ENCODE results near the gene SBF2.

Gene SBF2

DNA sequence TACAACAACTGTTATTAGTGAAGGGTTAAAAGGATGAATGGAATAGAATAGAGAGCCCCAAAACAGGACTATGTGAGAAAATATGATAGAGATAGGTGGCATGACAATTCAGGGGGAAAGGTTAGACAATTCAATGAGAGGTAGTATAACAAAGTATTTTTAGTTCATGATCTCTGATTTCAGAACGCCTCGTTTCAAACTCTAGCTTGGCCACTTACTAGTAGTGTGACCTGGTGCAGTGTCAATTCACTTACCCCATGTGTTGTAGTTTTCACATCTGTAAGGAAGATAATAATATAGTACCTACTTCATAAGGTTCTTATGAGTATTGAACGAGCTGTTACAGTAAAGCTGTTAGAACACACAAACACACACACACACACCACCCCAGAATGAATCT lies 322.1 kb downstream of the SBF2 start:
- Histone ChIP-seq H3K9me3 (ENCODE audit: control insufficient read depth, insufficient read depth, low read depth, low read length) (no peaks in the 10 kb centered on the region), H3K36me3 (ENCODE audit: control insufficient read depth, insufficient read depth, low read length) (no peaks in the 10 kb centered on the region), H3K9ac (ENCODE audit: low read length) (no peak overlapping the region), H3K27ac (ENCODE audit: low read depth, low read length) (no peak overlapping the region), H3K4me1 (ENCODE audit: control insufficient read depth, insufficient read depth, low read length) (peaks cover 15% of the 10 kb centered on the region), H3K27me3 (ENCODE audit: control insufficient read depth, insufficient read depth, low read length) (no peaks in the 10 kb centered on the region), H3K4me3 (ENCODE audit: low read depth, low read length) (no peak overlapping the region)

DNA sequence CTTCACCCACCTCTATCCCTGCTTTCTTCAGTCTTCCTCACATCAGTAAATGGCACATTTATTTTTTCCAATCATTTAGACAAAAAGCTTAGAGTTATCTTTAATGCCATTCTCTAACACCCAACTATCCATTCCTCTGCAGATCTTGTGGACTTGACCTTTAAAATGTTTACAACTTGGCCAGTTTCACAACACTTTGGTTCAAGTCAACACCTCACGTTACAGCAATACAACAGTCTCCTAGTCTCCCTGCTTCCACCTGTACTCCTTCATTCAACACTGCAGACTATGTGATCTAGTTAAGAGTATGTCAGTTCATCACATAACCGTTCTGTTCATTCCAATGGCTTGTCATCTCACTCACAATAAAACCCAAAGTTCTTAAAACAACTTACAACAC lies 325.0 kb downstream of the SBF2 start:
- no peaks in the 10 kb centered on the region for H3K27me3 ChIP-seq (ENCODE audit: control insufficient read depth, insufficient read depth, low read length)
- no peaks in the 10 kb centered on the region for H3K9me3 ChIP-seq (ENCODE audit: control insufficient read depth, insufficient read depth, low read depth, low read length)
- peaks cover 11% of the 10 kb centered on the region for H3K4me1 ChIP-seq (ENCODE audit: control insufficient read depth, insufficient read depth, low read length)
- H3K9ac ChIP-seq (ENCODE audit: low read length) = no peak overlapping the region
- H3K36me3 ChIP-seq (ENCODE audit: control insufficient read depth, insufficient read depth, low read length) = no peaks in the 10 kb centered on the region
- H3K4me3 ChIP-seq (ENCODE audit: low read depth, low read length) = no peak overlapping the region
- no peak overlapping the region for H3K27ac ChIP-seq (ENCODE audit: low read depth, low read length)

DNA sequence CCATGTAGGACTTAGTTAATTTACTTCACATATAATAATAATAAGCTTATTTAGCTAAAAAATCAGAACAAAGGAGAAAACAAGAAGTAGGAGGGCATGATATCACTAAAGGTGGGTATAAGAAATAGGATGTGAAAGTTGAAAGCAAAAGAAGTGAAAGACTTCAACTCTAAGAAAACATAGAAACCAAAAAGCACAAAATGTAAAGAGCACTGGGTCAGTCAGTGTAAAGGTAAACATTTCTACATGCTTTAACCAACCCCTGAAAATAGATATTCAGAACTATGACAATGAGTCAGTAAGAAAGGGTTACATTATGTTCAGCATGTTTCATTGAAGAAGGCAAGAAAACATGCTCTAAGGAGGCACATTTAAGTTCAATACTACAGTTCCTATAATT lies 331.3 kb downstream of the SBF2 start:
- H3K4me3 ChIP-seq (ENCODE audit: low read depth, low read length) = no peak overlapping the region
- no peaks in the 10 kb centered on the region for H3K4me1 ChIP-seq (ENCODE audit: control insufficient read depth, insufficient read depth, low read length)
- peaks cover 10% of the 10 kb centered on the region; the same call in 1 of the 2 replicates for H3K36me3 ChIP-seq (ENCODE audit: control insufficient read depth, insufficient read depth, low read length)
- H3K27ac ChIP-seq (ENCODE audit: low read depth, low read length) = no peak overlapping the region
- no peaks in the 10 kb centered on the region for H3K27me3 ChIP-seq (ENCODE audit: control insufficient read depth, insufficient read depth, low read length)
- no peak overlapping the region for H3K9ac ChIP-seq (ENCODE audit: low read length)
- no peaks in the 10 kb centered on the region for H3K9me3 ChIP-seq (ENCODE audit: control insufficient read depth, insufficient read depth, low read depth, low read length)

- Histone ChIP-seq H3K27me3 (ENCODE audit: control insufficient read depth, insufficient read depth, low read length) (no peaks in the 10 kb centered on the region), H3K9me3 (ENCODE audit: control insufficient read depth, insufficient read depth, low read depth, low read length) (no peaks in the 10 kb centered on the region), H3K27ac (ENCODE audit: low read depth, low read length) (no peak overlapping the region), H3K36me3 (ENCODE audit: control insufficient read depth, insufficient read depth, low read length) (peaks cover 7% of the 10 kb centered on the region; the same call in 1 of the 2 replicates), H3K4me3 (ENCODE audit: low read depth, low read length) (no peak overlapping the region), H3K4me1 (ENCODE audit: control insufficient read depth, insufficient read depth, low read length) (peaks cover 4% of the 10 kb centered on the region; the same call in 1 of the 2 replicates), H3K9ac (ENCODE audit: low read length) (no peak overlapping the region)
Measured at GRCh38 chr11:9957072-9957471, 336.9 kb downstream of the SBF2 start.

DNA sequence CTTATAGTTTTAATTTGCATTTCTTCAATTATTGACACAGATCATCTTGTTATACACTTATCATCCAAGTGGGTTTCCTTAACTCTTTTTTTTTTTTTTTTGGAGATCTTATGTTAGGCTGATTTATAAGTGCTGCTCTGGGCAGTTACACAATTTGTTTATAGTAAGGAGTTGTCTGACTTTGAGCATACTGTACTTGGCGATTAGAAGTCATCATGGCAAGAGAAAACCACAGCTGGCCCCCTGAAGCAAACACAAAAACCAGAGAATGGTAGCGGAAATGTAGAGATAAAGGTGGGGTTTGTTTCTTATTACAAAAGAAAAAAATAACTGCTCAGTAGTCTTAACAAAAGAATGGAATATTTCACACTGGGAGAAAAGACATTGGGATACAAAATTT lies 337.5 kb downstream of the SBF2 start:
- no peaks in the 10 kb centered on the region for H3K27me3 ChIP-seq (ENCODE audit: control insufficient read depth, insufficient read depth, low read length)
- H3K4me1 ChIP-seq (ENCODE audit: control insufficient read depth, insufficient read depth, low read length) = peaks cover 4% of the 10 kb centered on the region; the same call in 1 of the 2 replicates
- H3K9ac ChIP-seq (ENCODE audit: low read length) = no peak overlapping the region
- H3K9me3 ChIP-seq (ENCODE audit: control insufficient read depth, insufficient read depth, low read depth, low read length) = no peaks in the 10 kb centered on the region
- H3K4me3 ChIP-seq (ENCODE audit: low read depth, low read length) = no peak overlapping the region
- peaks cover 5% of the 10 kb centered on the region; the same call in 1 of the 2 replicates for H3K36me3 ChIP-seq (ENCODE audit: control insufficient read depth, insufficient read depth, low read length)
- no peak overlapping the region for H3K27ac ChIP-seq (ENCODE audit: low read depth, low read length)

GRCh38 chr11:9955391-9955790 lies 338.6 kb downstream of the SBF2 start:
- H3K4me1 ChIP-seq (ENCODE audit: control insufficient read depth, insufficient read depth, low read length) = peaks cover 4% of the 10 kb centered on the region; the same call in 1 of the 2 replicates
- H3K9ac ChIP-seq (ENCODE audit: low read length) = no peak overlapping the region

DNA sequence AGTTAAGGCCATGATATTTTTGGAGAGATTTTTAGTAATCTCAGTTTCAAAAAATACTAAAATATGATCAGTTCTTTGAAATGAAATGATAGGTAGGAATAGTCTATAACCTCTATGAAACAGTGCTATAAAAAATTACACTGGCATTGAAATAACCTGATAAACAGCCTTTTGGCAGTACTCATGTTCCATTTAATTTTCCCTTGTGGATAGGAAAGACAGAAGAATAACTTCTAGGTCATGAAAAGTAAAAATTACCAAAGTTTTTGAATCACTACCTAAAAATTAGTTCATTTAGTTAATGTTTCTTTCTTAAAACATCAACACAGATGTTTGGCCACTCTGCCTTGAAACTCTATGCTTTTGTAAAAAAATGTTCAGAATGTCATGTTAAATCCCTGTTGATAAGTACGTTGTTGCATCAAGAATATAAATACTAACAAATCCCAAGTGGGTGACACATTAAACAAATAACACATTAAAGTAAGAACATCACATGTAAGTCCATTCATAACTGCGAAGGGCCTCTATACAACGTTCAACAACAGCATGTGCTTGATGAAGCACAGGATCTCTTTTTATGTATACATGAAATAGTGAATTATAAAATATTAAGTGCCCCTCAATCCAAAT lies 339.9 kb downstream of the SBF2 start:
- Histone ChIP-seq H3K9ac (ENCODE audit: low read length) (no peak overlapping the region), H3K4me1 (ENCODE audit: control insufficient read depth, insufficient read depth, low read length) (peaks cover 4% of the 10 kb centered on the region; the same call in 1 of the 2 replicates), H3K36me3 (ENCODE audit: control insufficient read depth, insufficient read depth, low read length) (peaks cover 5% of the 10 kb centered on the region; the same call in 1 of the 2 replicates), H3K27me3 (ENCODE audit: control insufficient read depth, insufficient read depth, low read length) (no peaks in the 10 kb centered on the region), H3K9me3 (ENCODE audit: control insufficient read depth, insufficient read depth, low read depth, low read length) (no peaks in the 10 kb centered on the region), H3K4me3 (ENCODE audit: low read depth, low read length) (no peak overlapping the region), H3K27ac (ENCODE audit: low read depth, low read length) (no peak overlapping the region)

More at GRCh38 chr11:9955391-9955790, 338.6 kb downstream of the SBF2 start:
- Histone ChIP-seq H3K4me3 (ENCODE audit: low read depth, low read length) (no peak overlapping the region), H3K9me3 (ENCODE audit: control insufficient read depth, insufficient read depth, low read depth, low read length) (no peaks in the 10 kb centered on the region), H3K36me3 (ENCODE audit: control insufficient read depth, insufficient read depth, low read length) (peaks cover 5% of the 10 kb centered on the region; the same call in 1 of the 2 replicates), H3K27ac (ENCODE audit: low read depth, low read length) (no peak overlapping the region), H3K27me3 (ENCODE audit: control insufficient read depth, insufficient read depth, low read length) (no peaks in the 10 kb centered on the region)

DNA sequence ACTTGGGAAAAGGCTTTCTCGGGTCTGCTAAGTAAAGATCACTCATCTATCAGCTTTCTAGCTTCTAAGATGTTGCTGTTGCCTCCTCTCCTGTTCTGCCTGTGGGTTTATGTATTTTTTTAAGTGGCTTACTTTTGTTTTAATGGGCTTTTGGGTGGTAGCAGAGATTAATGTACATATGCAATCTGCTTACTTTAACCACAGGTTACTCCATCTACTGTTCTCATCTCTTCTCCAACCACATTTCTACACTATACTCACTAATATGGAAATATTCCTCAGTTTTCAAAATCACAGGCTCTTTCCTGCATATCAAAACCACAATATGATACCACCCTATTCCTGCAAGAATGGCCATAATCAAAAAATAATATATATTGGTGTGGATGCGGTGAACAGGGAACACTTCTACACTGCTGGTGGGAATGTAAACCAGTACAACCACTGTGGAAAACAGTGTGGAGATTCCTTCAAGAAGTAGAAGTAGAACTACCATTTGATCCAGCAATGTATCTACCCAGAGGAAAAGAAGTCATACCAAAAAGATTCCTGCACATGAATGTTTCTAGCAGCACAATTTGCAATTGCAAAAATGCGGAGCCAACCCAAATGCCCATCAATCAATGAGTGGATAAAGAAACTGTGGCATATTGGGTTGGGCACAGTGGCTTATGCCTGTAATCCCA lies 341.4 kb downstream of the SBF2 start:
- no peak overlapping the region for H3K27ac ChIP-seq (ENCODE audit: low read depth, low read length)
- no peaks in the 10 kb centered on the region for H3K9me3 ChIP-seq (ENCODE audit: control insufficient read depth, insufficient read depth, low read depth, low read length)
- H3K27me3 ChIP-seq (ENCODE audit: control insufficient read depth, insufficient read depth, low read length) = no peaks in the 10 kb centered on the region
- no peaks in the 10 kb centered on the region for H3K36me3 ChIP-seq (ENCODE audit: control insufficient read depth, insufficient read depth, low read length)
- peaks cover 4% of the 10 kb centered on the region; the same call in 1 of the 2 replicates for H3K4me1 ChIP-seq (ENCODE audit: control insufficient read depth, insufficient read depth, low read length)
- no peak overlapping the region for H3K9ac ChIP-seq (ENCODE audit: low read length)
- no peak overlapping the region for H3K4me3 ChIP-seq (ENCODE audit: low read depth, low read length)

- H3K36me3 ChIP-seq (ENCODE audit: control insufficient read depth, insufficient read depth, low read length) = no peaks in the 10 kb centered on the region; the same call in 1 of the 2 replicates
- H3K27ac ChIP-seq (ENCODE audit: low read depth, low read length) = no peak overlapping the region
- no peaks in the 10 kb centered on the region for H3K27me3 ChIP-seq (ENCODE audit: control insufficient read depth, insufficient read depth, low read length)
- H3K4me1 ChIP-seq (ENCODE audit: control insufficient read depth, insufficient read depth, low read length) = peaks cover 4% of the 10 kb centered on the region; the same call in 1 of the 2 replicates
- no peak overlapping the region for H3K9ac ChIP-seq (ENCODE audit: low read length)
- no peaks in the 10 kb centered on the region for H3K9me3 ChIP-seq (ENCODE audit: control insufficient read depth, insufficient read depth, low read depth, low read length)
- no peak overlapping the region for H3K4me3 ChIP-seq (ENCODE audit: low read depth, low read length)
Measured at GRCh38 chr11:9951807-9952206, 342.2 kb downstream of the SBF2 start.

- Histone ChIP-seq H3K27ac (ENCODE audit: low read depth, low read length) (no peak overlapping the region), H3K9me3 (ENCODE audit: control insufficient read depth, insufficient read depth, low read depth, low read length) (no peaks in the 10 kb centered on the region), H3K4me3 (ENCODE audit: low read depth, low read length) (no peak overlapping the region), H3K27me3 (ENCODE audit: control insufficient read depth, insufficient read depth, low read length) (no peaks in the 10 kb centered on the region), H3K36me3 (ENCODE audit: control insufficient read depth, insufficient read depth, low read length) (peaks cover 3% of the 10 kb centered on the region; the same call in 1 of the 2 replicates), H3K4me1 (ENCODE audit: control insufficient read depth, insufficient read depth, low read length) (peaks cover 4% of the 10 kb centered on the region; the same call in 1 of the 2 replicates), H3K9ac (ENCODE audit: low read length) (no peak overlapping the region)
Measured at GRCh38 chr11:9950462-9950861, 343.6 kb downstream of the SBF2 start.

DNA sequence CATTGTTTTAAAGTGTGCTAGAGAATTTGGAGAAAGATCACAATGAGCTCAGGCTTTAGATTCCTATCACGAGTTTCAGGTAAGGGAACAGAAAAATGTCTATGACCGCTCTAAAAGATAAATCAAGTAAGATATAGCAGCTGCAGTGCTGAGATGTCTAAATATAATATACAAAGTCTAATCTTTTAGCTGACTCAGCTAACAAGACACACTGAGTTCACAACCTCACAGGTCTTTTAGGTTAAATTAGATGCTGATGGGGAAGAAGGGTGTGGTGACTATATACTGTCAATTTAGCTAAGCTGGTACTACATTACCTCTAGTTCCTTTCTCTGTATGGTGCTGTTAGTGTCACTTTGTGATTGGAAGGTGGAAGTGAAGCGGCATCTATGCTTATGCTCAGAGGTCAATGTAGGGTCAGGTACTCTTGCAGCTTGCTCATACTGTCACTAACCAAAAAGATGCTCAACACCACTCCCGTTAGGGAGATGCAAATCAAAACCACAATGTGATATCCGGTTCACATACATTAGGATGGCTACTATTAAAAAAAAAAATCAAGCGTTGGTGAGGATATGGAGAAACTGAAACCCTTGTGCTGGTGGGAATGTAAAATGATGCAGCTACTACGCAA lies 346.7 kb downstream of the SBF2 start:
- H3K27me3 ChIP-seq (ENCODE audit: control insufficient read depth, insufficient read depth, low read length) = no peaks in the 10 kb centered on the region
- H3K4me1 ChIP-seq (ENCODE audit: control insufficient read depth, insufficient read depth, low read length) = peaks cover 2% of the 10 kb centered on the region; the same call in 1 of the 2 replicates
- H3K9me3 ChIP-seq (ENCODE audit: control insufficient read depth, insufficient read depth, low read depth, low read length) = 0 out of 2 replicates have a peak, but pooled peaks cover 3% of the 10 kb centered on the region
- no peak overlapping the region for H3K27ac ChIP-seq (ENCODE audit: low read depth, low read length)
- H3K9ac ChIP-seq (ENCODE audit: low read length) = no peak overlapping the region
- H3K36me3 ChIP-seq (ENCODE audit: control insufficient read depth, insufficient read depth, low read length) = peaks cover 3% of the 10 kb centered on the region; the same call in 1 of the 2 replicates
- no peak overlapping the region for H3K4me3 ChIP-seq (ENCODE audit: low read depth, low read length)

Measured in HUES6 (cell line).